BJ (cell line): Measurements from ENCODE around the gene ASPHD1. TPM values are rescaled to one million over a fixed set of nuclear protein-coding genes. Genes with fewer than 3 reads are reported as not detected.

Source experiments
- CTCF ChIA-PET: fragments of 350-600 bp; formaldehyde crosslinking; extraction: SDS; loops from one replicate; lab custom pipeline; 2021; ENCODE audit warnings: antibody characterized with exemption, inconsistent platforms; lab: Yijun Ruan, JAX
- POLR2A ChIA-PET: fragments of 300-600 bp; sonication (Branson Sonifier 250); formaldehyde crosslinking; extraction: SDS; loops from one replicate; lab custom pipeline; 2021; ENCODE audit warnings: antibody characterized with exemption; lab: Charles Lee
- DNase-seq: peaks from one replicate; pipeline ENCODE4 v3.0.0-alpha.2; 2011; ENCODE audit warnings: low read depth
- H3K27me3 ChIP-seq: 2 replicates; pipeline ENCODE4 v1.6.0; 2011; ENCODE audit warnings: low read length; ENCODE audit not compliant: control insufficient read depth, insufficient read depth
- H3K36me3 ChIP-seq: 2 replicates; pipeline ENCODE4 v1.5.1; 2011; ENCODE audit warnings: low read length; ENCODE audit not compliant: control insufficient read depth, insufficient read depth
- H3K4me3 ChIP-seq: 2 replicates; pipeline ENCODE4 v1.5.1; 2011; ENCODE audit warnings: low read depth, mild to moderate bottlenecking, control low read depth, low read length
- CTCF ChIP-seq: IDR thresholded peaks from 2 replicates; pipeline ENCODE4 v1.5.1; 2011; ENCODE audit warnings: low read depth, mild to moderate bottlenecking, control low read depth, inconsistent platforms, low read length, moderate library complexity; ENCODE audit not compliant: insufficient read depth
- polyA minus RNA-seq: library from RNA; depleted of rRNA, polyadenylated mRNA; stranded (reverse); fragments of >200 nt; gene quantifications from 2 replicates; pipeline ENCODE4 v1.2.3, GENCODE V29; 2011; rRNA and poly(A)+ RNA removed
- polyA plus RNA-seq: library from polyadenylated mRNA; depleted of rRNA; stranded (reverse); fragments of >200 nt; gene quantifications from 2 replicates; pipeline ENCODE4 v1.2.3, GENCODE V29; 2011; rRNA removed

Gene ASPHD1
- polyA plus RNA-seq (4.4 and 6.9 TPM in 2 replicates), polyA minus RNA-seq (4.9 and 6.6 TPM in 2 replicates)

GRCh38 chr16:29900102-29900887, at the start of gene ASPHD1:
TSS of gene ASPHD1 (plus strand) at chr16:29900488. CDS start at chr16:29900972, 484 bp downstream.
- POLR2A ChIA-PET, result interaction anchor here (0.6 kb wide), 1 partner anchor 73 kb away, joined by 3 read pairs; the partner anchor contains the start of gene TAOK2
- no peak for DNase-seq
- no peak for TF ChIP-seq CTCF
- Histone ChIP-seq H3K27me3 (peaks cover 2% of the 10 kb centered on the region), H3K4me3 (peak within 1 kb of the TSS; percentile 84), H3K36me3 (no peaks in the 10 kb centered on the region)
- CTCF ChIA-PET, result interaction anchor here (0.9 to 2.0 kb wide), 7 partner anchors 8 to 200 kb away, joined by 3 to 9 read pairs (median 5); no protein-coding TSS in a partner anchor

- peaks cover 21% of the 10 kb centered on the region for H3K36me3 ChIP-seq
- no peak for TF ChIP-seq CTCF
- no peaks in the 10 kb centered on the region for H3K27me3 ChIP-seq
- no peak overlapping the region for H3K4me3 ChIP-seq
- POLR2A ChIA-PET, result interaction anchor here (0.6 kb wide), 1 partner anchor 40 kb away, joined by 17 read pairs; no protein-coding TSS in a partner anchor
- no peak for DNase-seq
- CTCF ChIA-PET, result no interaction called here
Observed at GRCh38 chr16:29850998-29851397, 49.3 kb upstream of the ASPHD1 start.

GRCh38 chr16:29852654-29853053, 47.6 kb upstream of the ASPHD1 start:
- ChIA-PET POLR2A (interaction anchor here (0.5 kb wide), 1 partner anchor 15 kb away, joined by 3 read pairs; no protein-coding TSS in a partner anchor), CTCF (interaction anchor here (1.4 kb wide), 1 partner anchor 62 kb away, joined by 5 read pairs; the partner anchor contains the start of gene KIF22)
- TF ChIP-seq CTCF, result no peak
- peaks cover 9% of the 10 kb centered on the region for H3K36me3 ChIP-seq
- DNase-seq, result peak; percentile 44
- no peaks in the 10 kb centered on the region for H3K27me3 ChIP-seq
- H3K4me3 ChIP-seq, result no peak overlapping the region

- TF ChIP-seq CTCF, result no peak
- POLR2A ChIA-PET, result no interaction called here
- no peak for DNase-seq
- no peaks in the 10 kb centered on the region for H3K27me3 ChIP-seq
- H3K36me3 ChIP-seq, result peaks cover 12% of the 10 kb centered on the region
- CTCF ChIA-PET, result no interaction called here
- H3K4me3 ChIP-seq, result no peak overlapping the region
Observed at GRCh38 chr16:29854520-29855100, 45.7 kb upstream of the ASPHD1 start.
